Activated CD4-positive, alpha-beta T cell treated with anti-CD3 and anti-CD28 coated beads for 24 hours (primary cell): ENCODE data around the gene STK11IP.
"Not testable (repeated sequence)": the region's sequence is repeated elsewhere in the genome, so short reads cannot be mapped to it uniquely, and the experiment has no call there.

Source experiments
- DNase-seq, 2 donors: peaks; one replicate each; pipeline ENCODE4 v3.0.0-alpha.2; 2020; ENCODE audit warnings: low read depth in 2 of 2

Gene STK11IP

GRCh38 chr2:219648963-219649362 lies 51.3 kb downstream of the STK11IP start:
- no peak for DNase-seq

- no peak for DNase-seq
Observed at GRCh38 chr2:219650426-219651248, 53.0 kb downstream of the STK11IP start.

GRCh38 chr2:219651656-219652055 lies 54.0 kb downstream of the STK11IP start:
- DNase-seq, result not testable (repeated sequence)

- DNase-seq, result no peak
Observed at GRCh38 chr2:219656526-219656925, 58.9 kb downstream of the STK11IP start.

DNA sequence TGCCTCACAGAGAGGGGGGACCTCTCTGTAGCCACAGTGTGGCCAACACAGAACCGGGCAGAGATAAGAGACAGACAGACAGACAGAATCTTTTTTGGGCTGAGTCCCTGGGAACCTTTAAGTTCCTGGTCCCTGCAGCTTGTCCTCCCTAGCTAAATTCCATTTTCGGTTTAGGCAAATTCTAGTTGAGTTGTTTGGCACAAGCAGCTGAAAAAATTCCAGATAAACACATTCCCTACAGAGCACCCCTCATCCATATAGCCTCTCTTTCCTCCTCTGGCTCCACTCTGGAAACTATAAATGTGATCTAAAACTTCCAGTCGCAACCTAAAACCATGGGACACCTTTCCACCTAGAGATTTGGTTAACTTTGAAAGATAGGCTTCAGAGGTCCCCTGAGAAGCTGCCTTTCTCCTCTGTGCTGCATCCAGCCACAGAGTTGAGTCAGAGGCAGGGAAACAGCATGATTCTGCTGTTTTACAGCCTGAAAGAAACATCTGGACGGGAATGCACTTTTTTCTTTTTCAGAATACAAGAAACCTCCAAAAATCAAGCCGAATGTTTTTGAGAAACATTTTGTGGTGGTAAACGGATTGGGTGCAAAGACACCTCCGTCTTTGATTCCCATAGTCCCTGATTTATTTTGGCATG lies 60.7 kb downstream of the STK11IP start:
- DNase-seq, result no peak

DNA sequence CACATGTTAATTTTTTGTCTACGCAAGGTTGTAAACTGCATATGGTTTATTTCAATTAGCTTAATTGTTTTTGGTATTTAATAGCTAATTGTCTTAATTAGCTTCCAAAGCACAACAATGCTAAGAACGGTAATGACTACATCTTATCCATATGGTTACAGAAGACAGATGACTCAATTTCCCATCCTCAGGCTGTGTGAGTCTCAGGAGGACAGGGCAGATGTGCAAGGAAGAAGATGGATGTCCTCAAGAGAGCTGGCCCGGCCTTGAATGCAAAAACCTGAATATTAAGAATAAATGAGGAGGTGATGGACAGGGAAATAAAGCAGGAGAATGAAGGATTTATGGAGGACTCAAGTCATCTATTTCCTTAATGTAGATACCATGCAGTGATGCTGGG lies 61.2 kb downstream of the STK11IP start:
- DNase-seq, result no peak

DNA sequence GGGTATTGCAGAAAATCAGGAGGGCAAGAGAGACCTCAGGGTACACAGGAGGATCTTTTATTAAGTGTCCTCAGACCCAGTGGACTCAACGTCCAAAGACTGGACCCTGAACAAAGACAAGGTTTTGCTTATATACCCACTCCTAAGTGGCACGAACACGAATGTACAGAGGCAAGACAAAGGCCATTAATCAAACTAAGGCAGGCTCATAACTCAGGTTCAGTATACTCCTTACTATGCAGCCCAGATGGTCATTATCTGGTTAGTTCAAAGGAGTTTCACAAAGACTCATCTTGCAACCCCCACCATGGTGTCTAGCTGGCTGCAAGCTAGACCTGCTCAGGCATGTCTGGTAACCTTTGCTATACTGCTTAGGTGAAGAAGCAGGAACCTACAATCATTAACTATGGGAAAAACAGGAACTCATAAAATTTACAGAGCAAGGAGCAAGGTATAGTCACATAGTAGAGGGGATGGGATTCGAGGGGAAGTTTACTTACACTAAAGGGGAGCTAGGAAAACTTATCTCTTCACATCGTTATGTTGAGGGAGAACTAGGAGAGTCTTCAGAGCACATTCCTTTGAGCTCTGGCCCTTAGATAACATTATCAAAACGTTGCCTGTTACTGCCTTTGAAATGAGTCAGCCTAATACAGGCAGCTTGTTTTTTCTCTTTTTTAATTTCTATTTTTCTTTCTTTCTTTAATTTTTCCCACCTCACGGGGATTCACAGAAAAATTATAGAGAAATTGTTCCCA lies 63.7 kb downstream of the STK11IP start:
- DNase-seq, result no peak

- no peak for DNase-seq
Observed at GRCh38 chr2:219661955-219662395, 64.3 kb downstream of the STK11IP start.

DNA sequence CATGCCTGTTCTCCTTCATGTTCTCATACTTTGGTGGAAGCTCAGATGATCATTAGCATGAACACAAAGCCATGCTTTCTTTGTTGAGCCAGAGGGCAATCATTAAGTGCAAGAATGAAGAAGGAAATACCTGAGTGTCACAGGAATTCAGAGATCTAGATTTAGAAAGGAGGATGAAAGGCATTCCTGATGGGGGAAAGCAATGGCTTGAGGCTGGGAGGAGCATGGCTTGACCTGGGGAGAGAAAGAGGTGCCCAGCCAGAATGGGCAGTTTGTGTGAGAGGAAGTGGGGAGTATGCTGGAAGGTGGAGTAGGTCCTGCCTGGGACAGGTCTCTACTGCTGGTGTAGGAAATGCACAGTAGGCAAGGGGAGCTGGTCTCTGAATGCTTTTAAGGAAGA lies 64.9 kb downstream of the STK11IP start:
- DNase-seq, result no peak

GRCh38 chr2:219663116-219663762 lies 65.6 kb downstream of the STK11IP start:
- DNase-seq, result no peak

DNA sequence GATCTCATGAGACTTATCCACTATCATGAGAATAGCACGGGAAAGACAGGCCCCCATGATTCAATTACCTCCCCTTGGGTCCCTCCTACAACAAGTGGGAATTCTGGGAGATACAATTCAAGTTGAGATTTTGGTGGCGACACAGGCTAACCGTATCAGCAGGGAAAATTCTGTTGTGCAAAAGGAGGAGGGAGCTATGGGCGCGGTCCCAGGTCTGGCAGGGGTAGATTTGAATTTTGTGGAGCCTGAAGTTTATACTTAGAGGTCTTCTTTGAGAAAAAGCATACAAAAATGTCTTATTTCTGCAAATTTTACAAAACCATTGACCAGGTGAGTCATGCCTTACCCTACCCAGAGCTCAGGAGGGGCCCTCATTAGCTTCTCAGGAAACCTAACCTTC lies 66.4 kb downstream of the STK11IP start:
- no peak for DNase-seq

GRCh38 chr2:219664944-219665343 lies 67.3 kb downstream of the STK11IP start:
- no peak for DNase-seq

- DNase-seq, result no peak
Observed at GRCh38 chr2:219665926-219666325, 68.3 kb downstream of the STK11IP start.
